HL-60/S4 treated with phorbol 12-myristate 13-acetate at 8.2 ng/mL for 4 days and 3 days (cell line): Measurements from ENCODE around the gene NIN.

Experiments used
- in situ Hi-C: fragments of 300-500 bp; cut with MboI; formaldehyde crosslinking; loops from 2 replicates; pipeline ENCODE4 v1.15.0; 2022; ENCODE audit warnings: low sequenced_read_pairs

NIN gene, protein sequence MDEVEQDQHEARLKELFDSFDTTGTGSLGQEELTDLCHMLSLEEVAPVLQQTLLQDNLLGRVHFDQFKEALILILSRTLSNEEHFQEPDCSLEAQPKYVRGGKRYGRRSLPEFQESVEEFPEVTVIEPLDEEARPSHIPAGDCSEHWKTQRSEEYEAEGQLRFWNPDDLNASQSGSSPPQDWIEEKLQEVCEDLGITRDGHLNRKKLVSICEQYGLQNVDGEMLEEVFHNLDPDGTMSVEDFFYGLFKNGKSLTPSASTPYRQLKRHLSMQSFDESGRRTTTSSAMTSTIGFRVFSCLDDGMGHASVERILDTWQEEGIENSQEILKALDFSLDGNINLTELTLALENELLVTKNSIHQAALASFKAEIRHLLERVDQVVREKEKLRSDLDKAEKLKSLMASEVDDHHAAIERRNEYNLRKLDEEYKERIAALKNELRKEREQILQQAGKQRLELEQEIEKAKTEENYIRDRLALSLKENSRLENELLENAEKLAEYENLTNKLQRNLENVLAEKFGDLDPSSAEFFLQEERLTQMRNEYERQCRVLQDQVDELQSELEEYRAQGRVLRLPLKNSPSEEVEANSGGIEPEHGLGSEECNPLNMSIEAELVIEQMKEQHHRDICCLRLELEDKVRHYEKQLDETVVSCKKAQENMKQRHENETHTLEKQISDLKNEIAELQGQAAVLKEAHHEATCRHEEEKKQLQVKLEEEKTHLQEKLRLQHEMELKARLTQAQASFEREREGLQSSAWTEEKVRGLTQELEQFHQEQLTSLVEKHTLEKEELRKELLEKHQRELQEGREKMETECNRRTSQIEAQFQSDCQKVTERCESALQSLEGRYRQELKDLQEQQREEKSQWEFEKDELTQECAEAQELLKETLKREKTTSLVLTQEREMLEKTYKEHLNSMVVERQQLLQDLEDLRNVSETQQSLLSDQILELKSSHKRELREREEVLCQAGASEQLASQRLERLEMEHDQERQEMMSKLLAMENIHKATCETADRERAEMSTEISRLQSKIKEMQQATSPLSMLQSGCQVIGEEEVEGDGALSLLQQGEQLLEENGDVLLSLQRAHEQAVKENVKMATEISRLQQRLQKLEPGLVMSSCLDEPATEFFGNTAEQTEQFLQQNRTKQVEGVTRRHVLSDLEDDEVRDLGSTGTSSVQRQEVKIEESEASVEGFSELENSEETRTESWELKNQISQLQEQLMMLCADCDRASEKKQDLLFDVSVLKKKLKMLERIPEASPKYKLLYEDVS (N-terminal part only)

DNA sequence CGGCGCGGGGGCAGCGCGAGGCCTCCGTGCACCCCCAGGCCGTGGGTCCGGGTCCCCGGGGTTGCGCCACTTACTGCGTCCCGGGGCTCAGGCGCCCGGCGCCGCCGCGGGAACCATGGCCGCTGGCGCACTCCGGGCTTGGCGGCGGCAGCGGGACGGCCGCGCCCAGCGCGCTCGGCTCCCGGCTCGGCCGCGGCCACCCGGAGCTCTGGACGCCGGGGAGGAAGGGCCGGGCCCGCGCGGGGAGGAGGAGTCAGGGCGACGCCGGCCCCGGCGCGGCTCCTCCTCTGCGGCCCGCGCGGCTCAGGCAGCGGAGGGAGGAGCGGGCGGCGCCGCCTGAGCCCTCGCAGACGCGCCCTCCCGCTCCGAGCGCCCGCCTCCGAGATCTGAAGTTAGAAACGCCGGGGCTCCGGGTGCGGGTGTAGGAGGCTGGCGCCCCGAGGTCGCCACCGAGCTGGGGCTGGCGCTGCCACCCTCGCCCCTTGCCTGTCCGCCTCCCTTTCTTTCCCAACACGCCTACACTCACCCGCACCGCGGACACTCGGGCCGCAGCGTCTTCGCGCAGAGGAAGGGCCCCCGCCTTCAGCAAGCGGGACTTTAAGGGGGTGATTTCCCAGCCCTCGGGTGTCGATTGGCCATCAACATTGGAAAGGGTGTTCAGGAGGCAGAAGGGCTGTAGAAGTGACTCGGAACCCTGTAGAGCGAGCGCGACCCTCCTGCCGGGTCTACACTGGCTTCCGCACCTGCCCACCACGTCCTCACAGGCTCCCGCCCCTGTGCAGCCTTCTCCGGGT, at the start of gene NIN:
NIN (minus strand) TSS at position 231 of the 794 bp plus-strand sequence. CDS start 9,106 bp downstream, outside the sequence.
- in situ Hi-C loops, result no loop called here

DNA sequence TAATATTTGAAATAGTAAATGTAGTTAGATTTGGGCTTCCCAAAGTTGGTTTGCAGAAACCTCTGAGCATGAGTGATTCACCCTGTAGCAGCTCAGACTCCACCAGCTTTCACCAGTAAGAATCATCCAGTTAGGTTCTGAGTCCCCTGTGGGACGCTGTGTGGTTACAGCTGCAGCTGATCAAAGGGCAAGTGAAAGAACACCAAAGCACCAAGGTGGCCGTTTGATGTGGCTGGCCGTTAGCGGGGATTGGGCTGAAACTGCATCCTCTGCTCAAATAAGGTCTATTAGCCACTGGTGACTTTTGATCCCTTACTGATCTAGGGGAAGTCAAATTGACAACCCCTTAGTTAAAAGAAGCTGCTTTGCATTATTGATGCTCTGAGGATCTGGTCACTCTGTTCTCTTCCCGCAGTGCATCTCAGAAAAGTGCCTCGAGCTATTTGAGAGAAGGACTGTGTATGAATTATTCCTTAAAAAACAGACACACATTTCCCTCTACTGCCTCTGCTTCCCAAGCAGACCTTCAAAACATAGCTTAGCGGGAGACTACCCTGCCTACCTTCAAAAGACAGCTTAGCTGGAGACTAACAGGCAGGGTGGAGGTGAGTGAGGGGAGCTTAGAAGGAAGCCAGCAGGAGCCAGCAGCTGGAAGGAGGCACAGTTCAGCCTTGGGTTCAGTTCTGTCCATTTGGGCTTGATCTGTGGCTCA, 44.6 kb upstream of the NIN start:
- in situ Hi-C loops, result no loop called here

DNA sequence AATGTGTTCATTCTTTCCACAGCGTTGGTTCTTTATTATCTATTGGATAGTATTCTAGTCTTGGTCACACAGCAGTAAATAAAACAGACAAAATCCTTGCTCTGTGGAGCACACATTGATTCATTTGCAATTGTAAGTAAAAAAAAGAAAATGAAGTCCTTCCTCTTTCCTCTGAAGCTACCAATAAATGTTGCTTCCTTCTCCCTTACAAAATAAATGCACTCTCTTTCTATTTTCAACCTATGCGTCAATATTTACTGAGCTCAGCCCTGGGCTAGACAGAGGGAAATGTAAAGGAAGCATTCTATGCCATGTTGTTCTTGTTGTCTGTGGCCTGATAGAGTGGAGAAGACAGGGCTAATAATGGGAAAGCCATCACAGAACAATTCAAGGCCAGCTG, 43.8 kb upstream of the NIN start:
- in situ Hi-C loops, result no loop called here

DNA sequence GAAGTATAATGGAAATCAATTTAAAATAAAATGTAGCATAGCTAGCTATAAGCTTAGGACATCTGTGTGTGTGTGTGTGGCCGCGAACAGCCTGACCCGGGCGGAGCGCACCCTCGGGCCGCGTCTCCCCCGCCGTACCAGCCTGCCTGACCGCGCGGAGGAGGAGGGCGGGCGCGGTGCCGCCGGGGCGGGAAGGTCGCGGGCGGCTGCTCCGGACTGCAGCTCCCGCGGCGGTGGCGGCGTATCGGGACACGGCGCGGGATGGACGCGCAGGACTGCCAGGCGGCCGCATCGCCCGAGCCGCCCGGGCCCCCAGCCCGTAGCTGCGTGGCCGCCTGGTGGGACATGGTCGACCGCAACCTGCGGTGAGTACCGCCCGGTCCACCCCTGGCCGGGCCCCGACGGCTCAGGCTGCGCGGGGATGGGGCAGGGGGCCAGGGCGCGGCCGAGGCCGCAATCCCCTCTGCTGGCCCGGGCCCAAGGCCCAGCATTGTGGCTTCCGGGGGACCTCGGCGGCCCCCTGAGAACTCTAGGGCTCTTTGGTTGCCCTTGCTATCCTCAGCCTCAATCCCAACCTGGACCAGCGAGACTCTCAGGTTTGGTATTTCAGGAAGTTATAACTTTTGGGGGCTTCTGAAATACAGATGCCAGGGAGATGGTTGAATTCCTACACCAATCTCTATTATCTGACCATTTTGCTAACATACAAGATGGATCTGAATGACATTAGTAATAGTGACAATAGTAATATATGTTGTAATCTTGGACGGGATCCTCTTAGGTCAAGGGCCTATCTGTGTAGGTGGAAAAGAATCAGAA, 41.2 kb upstream of the NIN start, which contains the start of gene ABHD12B:
ABHD12B (plus strand) TSS at position 140 of the 819 bp plus-strand sequence; CDS start at position 262, 122 bp downstream.
- in situ Hi-C loops, result no loop called here

DNA sequence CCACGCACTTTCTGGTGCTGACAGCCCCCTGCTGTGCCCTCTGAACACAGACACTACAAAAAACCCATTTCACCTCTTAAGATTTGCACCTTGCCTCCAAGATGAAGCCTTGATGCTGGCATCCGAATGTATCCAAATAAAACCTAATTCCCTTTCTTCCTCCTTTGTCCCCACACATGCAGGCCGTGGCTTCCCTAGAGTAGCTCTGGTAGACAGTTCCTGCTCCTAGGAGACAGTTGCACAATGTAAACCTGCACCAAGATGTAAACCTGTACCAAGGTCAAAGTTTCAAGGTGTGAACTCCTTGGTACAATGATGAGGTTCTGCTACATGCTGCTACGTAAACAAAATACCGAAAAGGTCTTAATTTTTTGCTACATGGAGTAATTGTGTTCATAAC, 40.3 kb upstream of the NIN start:
- in situ Hi-C loops, result no loop called here

DNA sequence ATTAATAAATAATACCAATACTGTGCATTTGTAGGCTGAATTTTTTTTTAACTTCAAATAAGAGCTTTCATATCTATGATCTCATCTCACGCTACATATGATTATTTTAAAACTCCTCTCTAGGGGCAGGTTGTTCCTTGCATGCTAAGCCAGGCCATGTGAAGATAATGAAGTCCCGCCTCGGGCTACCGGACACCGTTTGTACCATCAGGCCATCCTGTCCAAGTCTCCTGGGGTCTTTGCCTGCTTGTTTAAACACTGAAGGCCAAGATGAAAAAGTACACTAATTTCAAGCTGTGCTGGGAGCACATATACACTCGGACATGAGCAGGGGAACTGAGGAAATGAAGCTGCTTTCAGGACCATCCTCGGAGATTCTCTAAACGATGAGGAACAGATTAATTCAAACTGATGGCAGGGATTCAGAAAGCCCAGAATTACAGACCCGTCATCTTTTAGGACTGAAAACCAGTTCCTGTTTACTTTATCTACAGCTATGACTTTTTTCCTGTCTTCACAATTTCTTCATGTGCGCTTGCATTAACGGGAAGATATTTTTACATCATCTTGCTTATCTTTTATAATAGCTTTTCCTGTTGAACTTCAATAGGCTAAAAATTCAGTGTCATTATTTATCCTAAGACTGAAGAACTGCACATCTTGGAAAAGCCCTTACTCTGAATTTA, 34.6 kb upstream of the NIN start:
- in situ Hi-C loops, result no loop called here

DNA sequence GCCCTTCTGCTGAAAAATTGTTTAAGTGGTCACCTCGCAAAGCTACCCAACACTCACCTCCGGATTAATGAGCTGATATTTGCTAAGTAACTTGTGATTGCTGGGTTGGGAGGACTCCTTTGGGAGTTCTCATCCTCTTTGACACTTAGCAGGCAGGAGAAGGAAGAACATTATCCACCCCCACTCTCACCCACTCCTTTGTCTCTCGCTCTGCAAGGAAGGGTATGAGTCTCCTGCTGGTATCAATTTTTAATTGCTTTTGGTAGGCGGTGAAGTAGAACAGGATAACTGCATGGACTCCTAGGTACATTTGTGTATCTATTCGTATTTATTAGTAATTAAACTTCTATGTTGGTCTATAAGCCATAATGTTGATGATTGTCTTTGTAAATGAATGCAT, 34.0 kb upstream of the NIN start:
- in situ Hi-C loops, result no loop called here

DNA sequence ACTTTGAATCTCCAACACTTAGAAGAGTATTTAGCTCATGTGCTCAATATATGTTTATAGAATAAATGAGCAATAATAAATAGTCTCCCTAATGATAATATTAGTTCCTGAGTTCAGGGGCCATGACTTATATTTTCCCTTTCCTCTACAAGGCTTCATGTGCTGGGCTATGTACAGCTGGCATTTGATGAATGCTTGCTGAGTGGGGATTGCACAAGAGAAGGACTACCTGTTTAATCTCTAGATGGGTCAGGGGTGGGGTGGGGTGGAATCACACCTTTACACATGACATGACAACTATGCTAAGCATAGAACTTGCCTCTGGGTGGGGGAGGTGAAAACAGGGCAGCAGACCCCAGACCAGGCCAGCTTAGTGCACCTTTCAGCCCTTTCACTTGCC, 33.3 kb upstream of the NIN start:
- in situ Hi-C loops, result no loop called here

DNA sequence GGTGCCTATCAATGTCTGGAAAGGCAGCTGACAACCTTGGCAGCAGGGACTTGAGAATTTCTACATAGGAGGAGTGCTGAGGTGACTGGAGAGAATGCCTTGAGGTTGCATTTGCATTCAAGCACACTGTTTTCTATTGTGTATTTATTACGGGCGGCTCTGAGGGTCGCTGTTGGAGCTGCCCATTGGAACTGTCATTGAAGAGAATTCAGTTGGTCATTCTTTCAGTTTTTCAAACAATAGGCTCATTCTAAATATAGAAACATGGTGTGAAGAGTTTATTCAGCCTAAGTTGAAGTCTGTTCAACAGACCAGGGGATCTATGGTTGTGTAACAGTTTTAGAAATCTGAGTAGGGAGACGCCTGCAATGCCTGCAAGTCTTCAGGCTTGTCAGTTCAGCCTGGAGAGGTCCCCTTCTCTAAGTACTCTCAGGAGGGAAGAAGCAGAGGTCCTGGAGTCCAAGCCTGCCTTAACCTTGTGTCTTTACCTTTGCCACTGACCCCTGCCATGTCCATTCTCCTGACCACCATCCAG, 31.1 kb upstream of the NIN start:
- in situ Hi-C loops, result no loop called here

DNA sequence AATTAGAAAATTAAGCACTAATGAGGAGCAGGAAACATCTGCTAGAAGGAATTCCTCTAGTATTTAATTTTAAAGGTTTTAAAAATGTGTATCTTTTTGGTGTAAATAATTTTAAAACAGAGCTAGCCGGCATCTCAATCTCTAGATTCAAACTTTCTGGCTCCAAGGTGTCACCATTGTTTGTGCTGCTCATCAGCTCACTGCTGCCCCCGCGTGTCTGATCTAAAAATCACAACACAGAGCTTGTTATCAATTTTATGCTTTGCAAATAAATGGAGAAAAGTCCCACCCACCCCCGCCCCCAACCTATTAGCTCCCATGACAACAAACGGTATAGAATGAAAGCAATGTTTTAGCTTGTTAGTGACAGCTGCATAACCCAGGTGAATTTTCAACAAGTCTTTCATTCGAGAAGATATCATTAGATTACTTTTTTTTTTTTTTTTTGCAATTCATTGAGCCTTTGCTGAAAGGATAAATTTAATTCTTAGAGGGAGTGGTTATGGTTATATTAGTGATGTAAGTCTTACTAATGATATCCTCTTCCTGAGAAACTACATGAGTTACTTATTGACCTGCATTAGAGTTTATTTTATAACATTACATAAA, 29.6 kb upstream of the NIN start:
- in situ Hi-C loops, result no loop called here

DNA sequence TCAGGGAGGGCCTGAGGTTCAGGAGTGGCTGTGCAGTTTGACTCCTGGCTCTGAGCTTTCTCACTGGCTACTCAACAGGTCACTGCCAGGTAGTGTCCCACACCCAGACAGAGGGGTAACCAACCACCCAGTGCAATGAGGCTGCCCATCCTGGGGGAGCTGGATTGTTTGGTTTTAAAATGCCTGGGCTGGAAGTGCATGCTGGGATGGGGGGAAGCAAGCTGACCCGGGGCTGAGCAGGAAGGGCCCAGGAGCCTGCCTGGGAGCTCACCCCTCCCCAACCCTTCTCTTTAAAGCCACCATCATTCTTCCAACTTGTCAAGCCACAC, 28.3 kb upstream of the NIN start:
- in situ Hi-C loops, result no loop called here

DNA sequence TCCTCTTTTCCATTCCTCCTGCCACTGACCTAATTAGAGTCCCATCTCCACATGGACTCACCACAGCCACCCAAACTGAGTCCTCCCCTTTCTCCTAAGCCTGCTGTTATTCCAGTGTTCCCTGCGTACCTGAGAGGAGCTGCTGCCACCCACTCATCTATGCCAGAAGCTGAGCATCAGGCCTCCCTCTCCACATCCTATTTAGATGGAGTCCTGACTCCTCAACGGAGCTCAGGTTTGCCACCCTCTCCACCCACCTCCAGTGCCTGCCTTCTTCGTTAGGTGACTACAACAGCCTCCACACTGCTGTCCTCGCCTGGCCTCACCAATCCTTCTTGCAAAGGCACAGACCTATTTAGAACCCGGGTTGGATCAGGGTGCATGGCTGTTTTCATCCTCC, 25.7 kb upstream of the NIN start:
- in situ Hi-C loops, result no loop called here

DNA sequence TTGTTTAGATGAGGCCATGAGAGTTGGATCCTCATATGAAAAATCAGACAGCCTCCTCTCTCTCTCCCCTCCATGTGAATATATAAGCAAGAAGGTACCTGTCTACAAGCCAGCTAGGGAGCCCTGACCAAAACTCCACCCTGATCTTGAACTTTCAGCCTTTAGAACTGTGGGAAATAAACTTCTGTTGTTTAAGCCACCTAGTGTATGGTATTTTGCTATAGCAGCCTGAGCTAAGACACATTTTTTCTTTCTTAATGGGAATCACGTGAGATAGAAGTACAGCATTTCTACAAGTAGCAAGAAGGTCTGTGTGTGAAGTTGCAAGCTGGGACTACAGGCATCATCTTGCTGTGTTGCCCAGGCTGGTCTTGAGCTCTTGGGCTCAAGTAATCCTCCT, 24.6 kb upstream of the NIN start:
- in situ Hi-C loops, result no loop called here

DNA sequence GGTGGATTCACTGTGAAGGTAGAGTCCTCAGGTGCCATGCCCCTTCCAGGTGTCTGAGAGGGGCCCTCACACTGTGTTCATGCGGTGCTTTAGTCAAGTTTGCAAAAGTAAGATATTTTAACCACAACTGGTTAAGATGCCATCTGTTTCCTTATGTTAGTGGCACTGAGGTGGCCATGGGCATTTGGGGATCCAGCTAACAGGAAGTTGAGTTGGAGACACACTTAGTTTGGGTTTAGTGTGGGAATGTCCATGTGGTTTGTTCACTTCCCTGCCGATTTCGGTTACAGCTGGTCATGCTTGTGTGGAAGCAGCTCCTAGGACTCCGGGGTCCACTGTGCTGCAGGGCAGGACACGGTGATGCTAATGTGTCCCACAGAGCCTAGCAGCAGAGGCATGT, 23.6 kb upstream of the NIN start:
- in situ Hi-C loops, result no loop called here

DNA sequence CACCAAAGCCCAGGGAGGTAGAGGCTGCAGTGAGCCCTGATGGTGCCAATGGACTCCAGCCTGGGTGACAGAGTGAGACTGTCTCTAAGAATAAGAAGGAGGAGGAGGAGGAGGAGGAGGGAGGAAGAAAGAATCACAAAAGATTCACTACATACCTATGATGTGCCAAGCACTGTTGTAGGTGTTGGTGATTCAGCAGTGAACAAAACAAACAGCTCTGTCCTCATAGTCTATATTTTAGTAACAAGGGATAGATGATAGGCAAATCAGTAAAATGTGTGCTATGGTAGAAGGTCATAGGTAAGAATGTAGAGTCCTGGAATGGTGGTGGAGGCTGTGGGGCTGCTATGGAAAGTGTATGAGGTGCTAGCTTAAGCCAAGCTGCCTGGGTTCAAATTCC, 22.9 kb upstream of the NIN start:
- in situ Hi-C loops, result no loop called here

DNA sequence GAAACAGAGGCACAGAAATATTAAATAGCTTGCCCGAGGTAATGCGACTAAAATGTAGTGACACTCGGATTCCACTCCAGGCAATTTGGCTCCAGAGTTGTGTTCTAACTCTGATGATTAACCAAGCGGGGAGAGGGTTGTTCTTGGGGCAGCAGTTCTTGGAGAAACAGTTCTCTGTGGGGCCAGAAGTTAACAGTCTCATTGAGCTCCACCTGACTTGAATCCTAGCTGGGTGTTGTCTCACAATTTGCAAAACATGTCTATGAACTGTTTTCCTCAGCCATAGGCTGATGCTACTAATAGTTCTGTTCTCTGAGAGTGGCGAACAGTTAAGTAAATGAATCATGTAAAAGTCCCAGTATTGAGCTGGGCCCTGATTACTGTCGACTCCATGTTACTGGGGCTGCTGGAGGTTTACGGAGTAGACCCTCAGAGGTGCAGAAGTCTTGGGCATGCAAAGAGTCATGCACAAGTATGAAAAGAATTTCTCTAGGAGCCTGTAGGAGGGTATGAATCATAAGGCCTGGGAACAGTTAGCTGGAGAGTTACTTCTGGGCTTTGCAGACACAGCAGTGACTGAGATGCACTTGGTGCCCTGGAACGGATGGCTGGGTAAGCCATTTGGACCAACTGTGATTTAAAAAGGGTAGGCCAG, 15.4 kb upstream of the NIN start:
- in situ Hi-C loops, result no loop called here

DNA sequence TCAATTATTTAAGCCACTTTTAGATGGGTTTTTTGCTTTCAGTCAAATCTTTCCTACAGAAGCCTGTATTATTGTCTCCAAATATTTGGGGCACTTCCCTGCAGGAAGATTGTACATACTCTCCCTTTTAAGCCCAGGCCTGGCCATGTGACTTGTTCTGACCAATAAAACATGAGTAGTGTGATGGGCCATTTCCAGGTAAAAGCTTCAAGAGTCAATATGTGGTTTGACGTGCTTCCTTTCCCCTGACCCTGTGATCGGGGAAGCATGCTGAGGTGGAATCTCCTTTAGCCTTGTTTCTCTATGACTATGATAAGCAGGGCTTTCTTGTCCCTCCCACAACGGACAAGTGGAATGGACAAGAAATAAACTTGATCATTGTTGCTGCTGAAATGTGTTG, 14.2 kb upstream of the NIN start:
- in situ Hi-C loops, result no loop called here
